SK-N-MC (cell line): Measurements from ENCODE around the gene GLCE.

ENCODE experiments used
- DNase-seq: peaks from one replicate; pipeline ENCODE4 v3.0.0-alpha.2; 2011; ENCODE audit warnings: low read depth, low spot score
- H3K27ac ChIP-seq: fragments of 200-600 bp; sonication (generic); 2 replicates; pipeline ENCODE4 v1.5.1; 2016; ENCODE audit warnings: mixed run types
- H3K36me3 ChIP-seq: fragments of 200-600 bp; sonication (generic); 2 replicates; pipeline ENCODE4 v1.6.1; 2017; ENCODE audit warnings: antibody characterized with exemption, low read length, mixed read lengths; ENCODE audit not compliant: insufficient read depth
- H3K4me3 ChIP-seq: fragments of 200-600 bp; sonication (generic); 2 replicates; pipeline ENCODE4 v1.5.1; 2016
- H3K9ac ChIP-seq: fragments of 200-600 bp; sonication (generic); 2 replicates; pipeline ENCODE4 v1.8.0; 2017; ENCODE audit warnings: mixed run types, mixed read lengths; ENCODE audit not compliant: insufficient read length
- H3K9me3 ChIP-seq: fragments of 200-600 bp; sonication (generic); 2 replicates; pipeline ENCODE4 v1.6.1; 2017; ENCODE audit warnings: low read depth, mild to moderate bottlenecking, antibody characterized with exemption, low read length, moderate library complexity, mixed read lengths
- EZH2 ChIP-seq: fragments of 200-600 bp; sonication (generic); IDR thresholded peaks from one replicate; pipeline ENCODE4 v1.6.1; 2017; ENCODE audit warnings: antibody characterized with exemption
- FOXP2 ChIP-seq: optimal IDR thresholded peaks from 2 replicates; pipeline ENCODE3; 2011; ENCODE audit warnings: mild to moderate bottlenecking, moderate library complexity; ENCODE audit not compliant: insufficient read depth; ENCODE audit errors: extremely low read length, control extremely low read depth
- POLR2AphosphoS5 ChIP-seq: IDR thresholded peaks from 2 replicates; pipeline ENCODE4 v1.6.1; 2012; ENCODE audit warnings: mild to moderate bottlenecking, low read depth, low read length, borderline replicate concordance

GLCE gene

DNA sequence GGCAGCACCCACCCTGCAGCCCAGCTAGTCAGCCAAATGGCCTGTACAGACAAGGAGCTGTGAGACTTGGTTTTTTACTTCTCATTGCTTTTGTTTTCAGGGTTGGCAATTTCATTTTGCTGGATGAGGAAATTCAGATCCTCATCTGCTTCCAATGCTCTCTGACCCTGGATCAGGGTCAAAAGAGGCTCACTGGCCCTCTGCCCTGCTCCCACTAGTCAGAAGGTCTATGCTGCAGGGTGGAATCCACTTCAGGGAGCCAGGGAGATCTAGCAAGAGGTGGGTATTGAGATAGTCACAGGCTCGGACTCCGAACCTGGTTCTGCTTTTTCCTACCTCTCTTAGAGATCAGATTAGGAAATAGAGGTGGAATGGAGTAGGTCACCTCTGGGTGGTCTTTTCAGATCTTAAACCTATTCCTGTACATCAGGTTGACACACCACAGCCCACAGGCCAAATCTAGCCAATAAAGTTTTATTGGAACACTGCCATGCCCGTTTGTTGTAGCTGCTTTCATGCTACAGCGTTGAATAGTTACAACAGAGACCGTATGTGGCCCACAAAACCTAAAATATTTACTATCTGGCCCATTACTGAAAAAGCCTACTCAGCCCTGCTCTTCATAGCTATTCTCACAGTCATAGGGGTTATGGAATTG lies 26.4 kb upstream of the GLCE start:
- no peak overlapping the region for H3K4me3 ChIP-seq
- no peaks in the 10 kb centered on the region for H3K36me3 ChIP-seq
- H3K27ac ChIP-seq = no peak overlapping the region
- H3K9ac ChIP-seq = no peak overlapping the region
- H3K9me3 ChIP-seq = no peaks in the 10 kb centered on the region
- no peak for TF ChIP-seq POLR2AphosphoS5
- TF ChIP-seq EZH2 = no peak
- no peak for TF ChIP-seq FOXP2
- no peak for DNase-seq

DNA sequence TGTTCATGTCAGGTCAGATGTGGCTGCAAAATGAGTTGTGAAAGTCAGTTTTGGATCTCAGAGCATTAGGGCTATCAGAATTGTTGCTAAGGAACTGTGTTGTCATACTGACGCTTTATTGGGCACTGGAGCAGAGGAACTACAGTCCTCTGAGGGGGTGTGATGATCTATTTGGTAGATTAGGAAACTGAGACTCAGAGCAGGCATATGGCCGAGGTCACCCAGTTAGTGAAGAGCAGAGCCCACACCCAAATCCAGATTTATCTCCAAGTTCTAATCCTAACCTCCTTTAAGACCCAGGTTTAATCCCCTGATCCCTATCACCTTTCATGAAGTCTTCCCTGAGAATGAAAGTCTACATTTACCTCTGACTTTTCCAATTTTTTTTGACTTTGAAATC lies 25.6 kb upstream of the GLCE start:
- TF ChIP-seq EZH2 (no peak), POLR2AphosphoS5 (no peak), FOXP2 (no peak)
- H3K36me3 ChIP-seq = no peaks in the 10 kb centered on the region
- H3K4me3 ChIP-seq = no peak overlapping the region
- H3K27ac ChIP-seq = no peak overlapping the region
- H3K9me3 ChIP-seq = no peaks in the 10 kb centered on the region
- H3K9ac ChIP-seq = no peak overlapping the region
- DNase-seq = no peak

DNA sequence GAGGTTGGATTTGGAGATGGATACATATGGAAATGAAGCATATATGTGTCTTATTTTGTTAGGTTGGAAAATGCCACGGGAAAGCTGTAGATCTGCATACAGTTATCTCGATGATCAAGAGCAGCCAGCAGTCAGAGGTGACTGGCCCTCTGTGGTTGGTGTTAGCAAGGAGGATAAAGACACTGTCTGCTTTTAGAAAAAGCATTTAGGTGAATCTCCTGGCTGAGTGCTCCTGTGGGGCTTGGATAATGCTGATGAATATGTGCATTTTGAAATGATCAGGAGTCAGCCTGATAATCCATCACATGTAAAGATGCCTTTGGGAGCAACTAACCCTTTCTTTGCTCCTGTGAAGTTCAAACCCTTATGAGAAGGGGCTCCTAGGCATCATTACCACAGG lies 24.9 kb upstream of the GLCE start:
- H3K27ac ChIP-seq = no peak overlapping the region
- H3K9ac ChIP-seq = no peak overlapping the region
- no peaks in the 10 kb centered on the region for H3K36me3 ChIP-seq
- TF ChIP-seq POLR2AphosphoS5 (no peak), FOXP2 (no peak), EZH2 (no peak)
- H3K9me3 ChIP-seq = no peaks in the 10 kb centered on the region
- H3K4me3 ChIP-seq = no peak overlapping the region
- no peak for DNase-seq

DNA sequence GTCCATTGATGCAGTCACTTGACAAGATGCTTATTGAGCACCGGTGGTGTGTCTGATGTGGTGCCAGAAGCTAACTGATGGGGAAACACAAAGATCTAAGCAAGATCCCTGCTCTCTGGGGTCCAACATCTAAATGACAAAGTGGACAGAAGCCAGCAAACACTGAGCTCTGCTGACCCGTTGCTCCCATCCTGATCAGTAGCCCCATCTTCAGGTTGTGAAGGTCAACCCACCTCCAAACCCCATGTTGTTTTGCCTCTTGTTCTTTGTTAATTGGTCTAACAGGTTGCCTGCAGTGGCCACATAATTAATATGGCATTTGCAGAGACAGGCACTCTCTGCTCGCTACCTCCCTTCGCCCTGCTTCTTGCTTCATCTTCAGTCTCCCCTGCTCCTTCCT lies 21.5 kb upstream of the GLCE start:
- H3K36me3 ChIP-seq = no peaks in the 10 kb centered on the region
- TF ChIP-seq POLR2AphosphoS5 (no peak), FOXP2 (no peak), EZH2 (no peak)
- no peak for DNase-seq
- H3K27ac ChIP-seq = no peak overlapping the region
- no peak overlapping the region for H3K4me3 ChIP-seq
- no peaks in the 10 kb centered on the region for H3K9me3 ChIP-seq
- H3K9ac ChIP-seq = no peak overlapping the region

DNA sequence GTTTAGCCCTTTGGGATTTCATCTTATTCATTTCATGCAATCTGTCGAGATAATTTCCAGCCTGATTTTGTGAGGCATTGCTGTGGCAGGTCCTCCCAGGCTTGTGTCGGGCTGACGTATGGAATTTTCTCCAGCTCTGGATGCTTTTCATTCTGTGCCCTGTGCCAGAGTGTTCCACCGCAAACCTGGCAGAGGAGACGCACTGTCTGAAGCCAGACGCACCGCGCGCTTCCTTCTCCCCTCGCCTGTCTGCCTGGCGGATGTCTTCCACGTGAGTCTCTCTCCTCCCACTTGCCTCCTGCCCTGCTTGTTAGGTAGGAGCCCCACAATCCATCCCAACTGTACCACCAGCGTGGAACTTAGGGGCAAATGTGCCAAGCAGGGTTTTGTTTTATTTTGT lies 20.1 kb upstream of the GLCE start:
- DNase-seq = no peak
- Histone ChIP-seq H3K27ac (no peak overlapping the region), H3K9ac (no peak overlapping the region), H3K9me3 (no peaks in the 10 kb centered on the region), H3K36me3 (no peaks in the 10 kb centered on the region), H3K4me3 (no peak overlapping the region)
- TF ChIP-seq FOXP2 = no peak
- TF ChIP-seq EZH2 = no peak
- TF ChIP-seq POLR2AphosphoS5 = no peak

DNA sequence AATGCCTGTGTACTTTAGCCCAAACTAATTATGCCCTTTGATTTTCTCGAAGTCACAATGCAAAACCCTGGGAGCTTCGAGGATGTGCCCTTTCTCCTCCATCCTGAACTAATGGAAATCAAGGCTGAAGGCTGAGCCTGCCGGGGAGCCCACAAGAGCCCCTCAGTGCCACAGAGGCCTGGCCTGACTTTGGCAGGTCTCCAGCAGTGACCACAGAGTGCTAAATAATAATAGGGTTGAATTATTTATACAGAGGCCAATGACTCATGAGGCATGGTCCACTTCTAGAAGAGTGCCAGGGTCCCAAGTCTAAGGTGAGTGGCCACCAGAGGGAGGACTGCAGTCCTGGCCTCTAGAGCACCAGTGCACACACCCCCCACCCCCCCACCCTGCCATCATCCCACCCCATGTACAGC lies 19.1 kb upstream of the GLCE start:
- H3K9me3 ChIP-seq = no peaks in the 10 kb centered on the region
- H3K27ac ChIP-seq = no peak overlapping the region
- TF ChIP-seq EZH2 = no peak
- TF ChIP-seq FOXP2 = no peak
- no peak for TF ChIP-seq POLR2AphosphoS5
- H3K4me3 ChIP-seq = no peak overlapping the region
- DNase-seq = no peak
- no peaks in the 10 kb centered on the region for H3K36me3 ChIP-seq
- H3K9ac ChIP-seq = no peak overlapping the region

DNA sequence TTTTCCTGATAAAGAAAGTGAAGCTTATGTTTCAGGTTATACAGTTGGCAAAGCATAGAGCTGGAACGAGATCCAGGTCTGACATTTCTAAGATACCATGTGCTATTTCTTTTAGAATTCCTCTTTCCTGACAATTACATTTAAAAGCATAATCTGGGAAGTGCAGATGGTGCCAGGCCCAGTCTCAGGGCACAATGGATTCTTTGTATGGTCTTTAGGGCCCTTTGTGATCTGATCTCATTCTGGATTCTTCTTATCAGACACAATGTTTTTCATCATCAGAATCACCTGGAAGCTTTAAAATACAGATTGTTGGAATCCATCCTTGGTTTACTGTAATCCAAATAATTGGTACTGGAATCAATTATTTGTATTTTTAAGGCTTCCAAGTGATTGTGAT lies 18.6 kb upstream of the GLCE start:
- no peak overlapping the region for H3K4me3 ChIP-seq
- H3K9me3 ChIP-seq = no peaks in the 10 kb centered on the region
- H3K9ac ChIP-seq = no peak overlapping the region
- H3K36me3 ChIP-seq = no peaks in the 10 kb centered on the region
- no peak overlapping the region for H3K27ac ChIP-seq
- no peak for TF ChIP-seq POLR2AphosphoS5
- no peak for TF ChIP-seq FOXP2
- no peak for TF ChIP-seq EZH2
- no peak for DNase-seq

DNA sequence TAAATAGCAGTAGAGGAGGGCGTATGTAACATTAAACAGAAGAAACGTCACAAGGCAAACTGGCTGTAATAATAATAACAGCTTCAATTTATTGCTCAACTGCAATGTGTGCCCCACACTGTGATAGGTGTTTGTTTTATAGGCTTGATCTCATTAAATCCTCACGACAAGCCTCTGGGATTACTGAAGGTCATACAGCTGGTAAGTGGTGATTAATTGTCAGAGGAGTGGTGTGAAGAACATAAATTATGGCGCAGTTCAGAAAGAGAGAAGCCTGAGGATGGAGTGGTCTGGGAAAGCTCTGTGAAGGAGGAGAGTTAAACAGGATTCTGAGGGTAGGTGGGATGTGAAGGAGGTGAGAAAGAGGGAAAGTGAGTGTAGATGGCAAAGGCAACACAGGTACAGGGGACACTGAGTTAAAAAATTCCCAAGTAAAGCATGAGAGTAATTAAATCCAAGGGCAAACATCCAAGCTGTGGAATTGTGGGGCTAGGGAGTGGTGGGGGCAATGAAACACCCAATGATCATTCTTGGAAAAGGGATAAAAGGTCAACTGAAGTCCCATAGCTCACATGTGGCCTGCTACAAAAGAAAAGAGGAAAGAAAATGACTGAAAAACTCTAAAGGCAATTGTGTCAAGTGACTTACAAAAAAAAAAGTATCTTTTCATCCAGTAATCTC lies 16.5 kb upstream of the GLCE start:
- DNase-seq = no peak
- H3K27ac ChIP-seq = no peak overlapping the region
- no peaks in the 10 kb centered on the region for H3K9me3 ChIP-seq
- no peak for TF ChIP-seq POLR2AphosphoS5
- TF ChIP-seq FOXP2 = no peak
- TF ChIP-seq EZH2 = no peak
- no peak overlapping the region for H3K4me3 ChIP-seq
- H3K36me3 ChIP-seq = no peaks in the 10 kb centered on the region
- H3K9ac ChIP-seq = no peak overlapping the region

DNA sequence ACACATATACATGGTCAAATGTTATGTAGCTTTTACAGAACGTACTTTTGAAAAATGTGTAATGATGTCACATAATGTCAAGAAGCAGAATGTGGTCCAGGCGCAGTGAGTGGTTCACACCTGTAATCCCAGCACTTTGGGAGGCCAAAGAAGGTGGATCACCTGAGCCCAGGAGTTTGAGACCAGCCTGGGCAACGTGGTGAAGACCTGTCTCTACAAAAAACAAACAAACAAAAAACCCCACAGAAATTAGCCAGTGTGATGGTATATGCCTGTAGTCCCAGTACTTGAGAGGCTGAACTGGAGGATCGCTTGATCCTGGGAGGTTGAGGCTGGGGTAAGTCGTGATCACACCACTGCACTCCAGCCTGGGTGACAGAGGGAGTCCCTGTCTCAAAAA lies 15.9 kb upstream of the GLCE start:
- no peak for DNase-seq
- Histone ChIP-seq H3K27ac (no peak overlapping the region), H3K9ac (no peak overlapping the region), H3K36me3 (no peaks in the 10 kb centered on the region), H3K9me3 (no peaks in the 10 kb centered on the region), H3K4me3 (no peak overlapping the region)
- TF ChIP-seq EZH2 = no peak
- no peak for TF ChIP-seq POLR2AphosphoS5
- no peak for TF ChIP-seq FOXP2
